ENCODE measurements around the gene APCDD1L.

- TF ChIP-seq POLR2AphosphoS5 (IDR thresholded peaks at IDR 0.05; ENCODE audit: low read depth, low read length) (no peak), CTCF (IDR thresholded peaks at IDR 0.05; ENCODE audit: control extremely low read depth in 1 of 3, insufficient read depth in 1 of 3, low read depth in 1 of 3, low read length in 3 of 3) (no peak), MAX (IDR thresholded peaks at IDR 0.05) (no peak), CHD2 (IDR thresholded peaks at IDR 0.05; ENCODE audit: low read length) (no peak), CBX5 (IDR thresholded peaks at IDR 0.05; ENCODE audit: low read depth, low read length) (no peak), HDAC2 (IDR thresholded peaks at IDR 0.05; ENCODE audit: borderline replicate concordance in 1 of 2, low read depth in 2 of 2, low read length in 2 of 2) (no peak), BCL11A (IDR thresholded peaks at IDR 0.05; ENCODE audit: low read depth in 2 of 2, low read length in 2 of 2) (no peak), SIN3A (conservative IDR thresholded peaks at IDR 0.05 in 1 of 2, IDR thresholded peaks at IDR 0.05 in 1 of 2; ENCODE audit: low read depth in 1 of 2, low read length in 2 of 2) (no peak), SUZ12 (IDR thresholded peaks at IDR 0.05; ENCODE audit: low read length) (no peak), POLR2A (IDR thresholded peaks at IDR 0.05; ENCODE audit: control extremely low read depth in 1 of 2, low read depth in 2 of 2, low read length in 2 of 2) (no peak), RAD21 (IDR thresholded peaks at IDR 0.05 in 1 of 2, conservative IDR thresholded peaks at IDR 0.05 in 1 of 2; ENCODE audit: low read depth in 2 of 2, low read length in 2 of 2) (no peak), YY1 (IDR thresholded peaks at IDR 0.05; ENCODE audit: low read depth, low read length) (no peak), CREB1 (IDR thresholded peaks at IDR 0.05) (no peak)
These were observed 4.9 kb upstream of the APCDD1L start for GRCh38 chr20:58519940-58520712.
